HG03520 (cell line): ENCODE results near the gene VEPH1.

ENCODE experiments used
- ATAC-seq: cut with Tn5 transposase; IDR thresholded peaks from one replicate; pipeline ENCODE4 v1.9.1; 2021; ENCODE audit warnings: mild to moderate bottlenecking, moderate library complexity; ENCODE audit not compliant: unreplicated experiment

Gene VEPH1

DNA sequence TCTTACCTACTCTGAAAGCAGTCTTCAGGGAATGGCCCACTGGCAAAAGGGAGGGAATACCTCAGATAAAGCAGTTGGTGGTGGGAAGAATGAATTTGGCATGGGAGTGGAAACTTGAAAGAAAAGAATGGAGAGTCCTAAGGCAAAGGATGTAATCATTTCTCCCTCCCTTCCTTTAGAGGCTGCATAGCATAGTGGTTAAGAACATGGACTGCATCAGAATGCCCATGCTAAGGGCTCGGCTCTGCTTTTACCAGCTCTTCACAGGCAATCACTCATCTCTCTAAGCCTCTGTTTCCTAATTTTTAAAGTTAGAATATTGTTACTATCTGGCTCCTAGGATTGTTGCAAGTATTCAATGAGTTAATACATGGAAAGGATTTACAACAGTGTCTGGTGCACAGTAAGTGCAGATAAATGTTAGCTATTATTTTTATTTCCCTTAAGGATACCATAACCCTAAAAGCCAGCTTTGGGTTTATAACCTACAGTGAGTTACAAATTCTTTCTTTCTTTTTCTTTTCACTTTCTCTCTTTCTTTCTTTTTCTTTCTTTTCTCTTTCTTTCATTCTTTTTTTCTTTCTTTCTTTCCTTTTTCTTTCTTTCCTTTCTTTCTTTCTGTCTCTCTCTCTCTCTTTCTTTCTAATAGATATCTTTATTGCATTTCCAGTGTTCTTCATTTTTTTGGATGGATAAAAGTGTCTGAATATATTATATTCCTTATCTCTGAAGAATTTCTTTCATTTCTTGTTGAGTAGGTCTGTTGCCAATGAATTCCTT lies 23.6 kb downstream of the VEPH1 start:
- no peak for ATAC-seq

GRCh38 chr3:157477441-157477840 lies 25.8 kb downstream of the VEPH1 start:
- ATAC-seq = no peak

- ATAC-seq = no peak
Observed at GRCh38 chr3:157475921-157476414, 27.2 kb downstream of the VEPH1 start.

- ATAC-seq = no peak
Observed at GRCh38 chr3:157472648-157473047, 30.6 kb downstream of the VEPH1 start.

DNA sequence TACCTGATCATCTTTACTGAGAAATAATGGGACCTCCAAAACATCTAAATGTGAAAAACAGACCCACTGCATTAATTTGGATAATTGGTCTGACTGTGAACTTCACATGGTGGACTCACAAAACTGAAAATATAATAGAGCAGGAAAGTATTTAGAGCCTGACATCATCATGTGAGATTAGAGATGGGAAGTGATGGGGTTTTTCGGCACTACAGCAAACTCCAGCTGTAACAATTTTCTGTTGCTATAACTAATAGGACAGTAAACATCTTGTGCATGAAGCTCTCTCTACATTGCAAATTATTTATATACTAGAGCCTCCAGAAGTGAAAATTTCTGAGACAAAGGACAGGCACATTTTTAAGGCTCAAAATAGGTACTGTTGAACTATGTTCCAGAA lies 32.2 kb downstream of the VEPH1 start:
- ATAC-seq = no peak

GRCh38 chr3:157469561-157470294 lies 33.5 kb downstream of the VEPH1 start:
- no peak for ATAC-seq

GRCh38 chr3:157467200-157467599 lies 36.0 kb downstream of the VEPH1 start:
- no peak for ATAC-seq

GRCh38 chr3:157465741-157466140 lies 37.5 kb downstream of the VEPH1 start:
- no peak for ATAC-seq

DNA sequence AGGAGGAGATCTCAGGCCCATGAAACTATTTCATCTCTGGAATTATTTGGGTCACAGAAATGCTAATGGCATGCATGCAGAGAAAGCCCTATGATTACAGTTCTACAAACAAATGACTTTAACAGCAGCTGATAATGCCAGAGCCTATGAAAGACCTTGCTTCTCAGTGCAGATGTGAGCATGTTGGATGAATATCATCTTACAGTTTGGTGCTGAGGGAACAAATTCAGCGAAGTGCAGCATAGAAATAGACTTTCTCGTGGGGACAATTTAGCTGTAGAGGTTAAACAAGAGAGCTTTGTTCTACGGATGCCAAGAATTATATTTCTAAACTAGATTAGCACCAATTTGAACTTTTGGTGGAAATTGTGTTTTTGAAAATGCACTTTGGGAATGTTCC lies 38.9 kb downstream of the VEPH1 start:
- ATAC-seq = no peak

- ATAC-seq = no peak
Observed at GRCh38 chr3:157463816-157464215, 39.4 kb downstream of the VEPH1 start.

- ATAC-seq = no peak
Observed at GRCh38 chr3:157460253-157460652, 43.0 kb downstream of the VEPH1 start.

DNA sequence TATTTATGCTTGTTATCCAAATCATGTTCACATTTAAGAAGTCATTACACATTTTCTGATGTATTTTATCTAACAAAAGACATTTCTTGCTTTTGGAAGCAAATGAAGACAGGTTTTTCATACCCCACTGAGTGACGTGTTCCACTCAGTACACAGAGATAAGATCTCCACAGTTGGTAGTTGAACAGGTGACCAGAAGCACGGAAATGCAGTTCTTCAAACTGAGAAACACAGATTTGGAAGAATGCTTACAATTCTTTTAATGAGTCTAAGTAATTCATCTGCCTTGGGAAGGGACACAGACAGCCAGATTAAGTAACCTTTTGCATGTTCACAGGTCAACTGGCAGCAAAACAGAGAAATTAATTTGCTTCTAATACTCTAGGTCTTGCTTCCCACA lies 43.5 kb downstream of the VEPH1 start:
- ATAC-seq = no peak

DNA sequence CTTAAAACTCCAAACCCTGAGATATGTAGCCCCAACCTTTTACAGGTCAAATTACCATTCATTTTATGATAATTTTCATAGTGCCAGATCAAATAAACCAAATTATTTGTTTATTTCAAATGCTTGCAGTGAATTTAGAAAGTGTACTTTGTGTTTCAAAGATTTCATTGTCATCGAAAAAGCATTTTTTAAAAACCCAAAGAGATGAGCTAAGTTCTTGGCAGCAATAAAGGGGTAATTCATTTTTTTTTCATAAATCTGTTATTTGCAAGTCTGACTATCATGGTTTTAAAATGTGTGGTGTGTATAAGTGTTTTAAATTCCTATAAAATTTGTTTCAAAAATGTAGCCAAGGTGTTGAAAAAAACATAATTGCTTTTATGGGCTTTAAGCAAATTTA lies 49.4 kb downstream of the VEPH1 start:
- ATAC-seq = no peak

DNA sequence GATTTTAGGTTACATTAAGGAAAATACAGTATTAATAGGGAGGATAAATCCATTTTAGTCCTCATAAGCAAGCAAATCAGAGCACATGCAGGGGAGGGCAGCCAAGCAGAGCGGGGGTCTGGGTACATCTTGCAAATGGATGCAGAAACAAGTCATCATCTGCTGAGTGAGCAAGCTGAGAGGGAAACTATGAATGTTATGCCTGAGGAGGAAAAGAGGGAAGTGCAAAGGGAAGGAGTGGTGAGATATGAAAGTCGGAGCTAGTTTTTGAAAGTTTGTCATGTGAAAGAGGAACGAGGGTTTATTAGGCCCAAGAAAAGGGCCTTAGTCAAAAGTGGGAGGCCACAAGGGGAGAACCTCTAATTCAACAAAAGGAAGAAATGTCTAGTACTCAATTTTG lies 51.1 kb downstream of the VEPH1 start:
- no peak for ATAC-seq

DNA sequence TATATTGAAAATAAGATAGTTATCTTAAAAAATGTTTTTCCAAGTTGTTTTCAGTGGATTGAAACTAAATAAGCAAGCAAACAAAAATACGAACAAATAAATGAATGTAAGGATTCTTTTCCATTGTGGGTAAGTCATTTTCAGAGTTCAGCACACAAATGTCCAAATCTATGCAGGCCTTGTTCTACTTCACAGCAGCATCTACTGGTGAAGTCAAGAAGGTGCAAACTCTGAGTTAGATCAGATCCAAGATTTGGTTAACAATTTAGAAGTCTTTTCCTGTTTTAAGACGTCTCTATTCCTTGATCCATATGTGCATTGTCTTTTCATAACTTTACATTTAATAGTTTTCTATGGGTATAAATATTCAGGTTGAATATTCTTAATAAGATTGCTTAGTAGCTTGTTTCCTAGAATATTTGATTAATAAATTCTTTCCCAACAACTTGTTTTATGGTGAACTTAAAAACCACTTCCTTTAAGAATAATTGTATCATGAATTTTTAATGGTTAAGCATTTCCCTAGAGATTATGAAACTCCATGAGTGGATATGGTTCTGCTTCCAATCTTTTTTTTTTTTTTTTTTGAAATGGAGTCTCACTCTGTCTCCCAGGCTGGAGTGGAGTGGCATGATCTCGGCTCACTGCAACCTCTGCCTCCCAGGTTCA lies 56.1 kb downstream of the VEPH1 start:
- no peak for ATAC-seq

- ATAC-seq = no peak
Observed at GRCh38 chr3:157445857-157446256, 57.4 kb downstream of the VEPH1 start.

DNA sequence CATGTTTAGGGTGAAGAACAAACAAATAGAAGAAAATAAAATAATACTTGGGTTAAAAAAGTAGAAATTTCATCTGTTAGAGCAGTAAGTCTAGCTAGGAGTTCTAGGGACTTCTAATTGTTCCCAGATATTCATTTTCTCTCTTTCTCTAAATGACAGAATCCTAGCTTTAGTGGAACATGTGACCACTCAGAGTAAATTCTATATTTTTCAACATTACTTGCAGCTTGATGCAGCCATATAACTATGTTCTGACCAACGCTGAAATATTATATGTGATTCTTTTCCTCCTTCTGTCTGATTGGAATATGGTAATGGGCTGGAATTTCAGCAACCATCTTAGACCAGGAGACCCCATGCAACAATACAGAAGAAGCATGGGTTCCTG lies 58.4 kb downstream of the VEPH1 start:
- no peak for ATAC-seq

GRCh38 chr3:157443905-157444796 lies 59.1 kb downstream of the VEPH1 start:
- no peak for ATAC-seq

- no peak for ATAC-seq
Observed at GRCh38 chr3:157442729-157443128, 60.5 kb downstream of the VEPH1 start.

DNA sequence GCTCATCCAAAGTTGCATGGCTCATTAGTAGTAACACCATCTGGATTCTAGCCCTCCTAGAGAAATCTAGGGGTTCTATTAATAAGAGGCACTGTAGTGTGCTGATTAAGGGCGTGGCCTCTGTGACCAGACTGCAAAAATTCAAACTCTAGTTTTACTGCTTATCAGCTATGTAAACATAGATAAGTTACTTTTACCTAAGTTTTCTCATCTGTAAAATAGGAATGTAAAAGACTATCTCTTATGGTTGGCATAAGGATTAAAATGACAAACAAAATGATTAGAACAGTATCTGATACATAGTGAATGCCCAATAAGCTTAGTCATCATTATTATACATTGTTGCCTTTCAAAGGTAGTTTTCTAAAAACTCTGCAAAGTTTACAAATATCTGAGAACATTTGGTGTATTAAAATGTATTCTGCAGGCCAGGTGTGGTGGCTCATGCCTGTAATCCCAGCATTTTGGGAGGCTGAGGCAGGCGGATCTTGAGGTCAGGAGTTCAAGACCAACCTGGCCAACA lies 62.1 kb downstream of the VEPH1 start:
- no peak for ATAC-seq
